Measurements from ENCODE around the gene FRMPD4.

- no peak for TF ChIP-seq POLR2A (IDR thresholded peaks at IDR 0.05)
- TF ChIP-seq, protein P1, sequence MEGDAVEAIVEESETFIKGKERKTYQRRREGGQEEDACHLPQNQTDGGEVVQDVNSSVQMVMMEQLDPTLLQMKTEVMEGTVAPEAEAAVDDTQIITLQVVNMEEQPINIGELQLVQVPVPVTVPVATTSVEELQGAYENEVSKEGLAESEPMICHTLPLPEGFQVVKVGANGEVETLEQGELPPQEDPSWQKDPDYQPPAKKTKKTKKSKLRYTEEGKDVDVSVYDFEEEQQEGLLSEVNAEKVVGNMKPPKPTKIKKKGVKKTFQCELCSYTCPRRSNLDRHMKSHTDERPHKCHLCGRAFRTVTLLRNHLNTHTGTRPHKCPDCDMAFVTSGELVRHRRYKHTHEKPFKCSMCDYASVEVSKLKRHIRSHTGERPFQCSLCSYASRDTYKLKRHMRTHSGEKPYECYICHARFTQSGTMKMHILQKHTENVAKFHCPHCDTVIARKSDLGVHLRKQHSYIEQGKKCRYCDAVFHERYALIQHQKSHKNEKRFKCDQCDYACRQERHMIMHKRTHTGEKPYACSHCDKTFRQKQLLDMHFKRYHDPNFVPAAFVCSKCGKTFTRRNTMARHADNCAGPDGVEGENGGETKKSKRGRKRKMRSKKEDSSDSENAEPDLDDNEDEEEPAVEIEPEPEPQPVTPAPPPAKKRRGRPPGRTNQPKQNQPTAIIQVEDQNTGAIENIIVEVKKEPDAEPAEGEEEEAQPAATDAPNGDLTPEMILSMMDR (IDR thresholded peaks at IDR 0.05): no peak
Measured at GRCh38 chrX:12614266-12614665, 476.0 kb downstream of the FRMPD4 start.

Measured in adrenal gland (tissue), 5 donors.